ENCODE results near the gene TLE3. TPM values are rescaled to one million over a fixed set of nuclear protein-coding genes. Genes with fewer than 3 reads are reported as not detected.

The TLE3 gene
- total RNA-seq, 3 donors from 2014 or later, result 67.0 to 73.9 (median 73.4) TPM

DNA sequence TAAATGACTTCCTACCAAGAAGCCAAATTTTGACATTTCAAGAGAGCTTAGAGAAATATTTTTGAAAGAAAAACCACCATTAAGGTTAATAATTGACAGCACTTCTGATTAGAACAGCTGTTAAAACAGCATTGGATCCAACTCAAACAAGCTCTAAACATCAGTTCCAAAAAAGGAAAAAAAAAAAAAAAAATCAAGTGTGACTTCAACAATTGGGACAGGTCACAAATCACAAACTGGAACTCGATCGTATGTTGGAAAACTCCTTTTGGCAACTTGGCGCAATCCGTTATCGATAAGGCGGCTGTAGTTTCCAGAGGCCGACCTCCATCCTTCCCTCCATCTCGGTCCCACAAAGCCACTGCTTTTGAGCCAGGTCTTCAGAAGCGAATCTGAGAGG is 17.8 kb downstream of the TLE3 start:
- no peaks in the 10 kb centered on the region for H3K9me3 ChIP-seq
- H3K27ac ChIP-seq, result no peak overlapping the region
- H3K4me3 ChIP-seq, result no peak overlapping the region
- no peak for TF ChIP-seq POLR2A (IDR thresholded peaks at IDR 0.05)
- TF ChIP-seq POLR2AphosphoS5 (IDR thresholded peaks at IDR 0.05), result no peak
- TF ChIP-seq CTCF (IDR thresholded peaks at IDR 0.05), result no peak
- H3K27me3 ChIP-seq, result no peaks in the 10 kb centered on the region
- intact Hi-C loops (cut with DNase I; ENCODE audit: low total_unique reads), result no loop called here
- DNase-seq (ENCODE audit: low spot score in 2 of 2), result no peak
- H3K36me3 ChIP-seq, result peaks cover 5% of the 10 kb centered on the region
- H3K4me1 ChIP-seq, result no peaks in the 10 kb centered on the region

DNA sequence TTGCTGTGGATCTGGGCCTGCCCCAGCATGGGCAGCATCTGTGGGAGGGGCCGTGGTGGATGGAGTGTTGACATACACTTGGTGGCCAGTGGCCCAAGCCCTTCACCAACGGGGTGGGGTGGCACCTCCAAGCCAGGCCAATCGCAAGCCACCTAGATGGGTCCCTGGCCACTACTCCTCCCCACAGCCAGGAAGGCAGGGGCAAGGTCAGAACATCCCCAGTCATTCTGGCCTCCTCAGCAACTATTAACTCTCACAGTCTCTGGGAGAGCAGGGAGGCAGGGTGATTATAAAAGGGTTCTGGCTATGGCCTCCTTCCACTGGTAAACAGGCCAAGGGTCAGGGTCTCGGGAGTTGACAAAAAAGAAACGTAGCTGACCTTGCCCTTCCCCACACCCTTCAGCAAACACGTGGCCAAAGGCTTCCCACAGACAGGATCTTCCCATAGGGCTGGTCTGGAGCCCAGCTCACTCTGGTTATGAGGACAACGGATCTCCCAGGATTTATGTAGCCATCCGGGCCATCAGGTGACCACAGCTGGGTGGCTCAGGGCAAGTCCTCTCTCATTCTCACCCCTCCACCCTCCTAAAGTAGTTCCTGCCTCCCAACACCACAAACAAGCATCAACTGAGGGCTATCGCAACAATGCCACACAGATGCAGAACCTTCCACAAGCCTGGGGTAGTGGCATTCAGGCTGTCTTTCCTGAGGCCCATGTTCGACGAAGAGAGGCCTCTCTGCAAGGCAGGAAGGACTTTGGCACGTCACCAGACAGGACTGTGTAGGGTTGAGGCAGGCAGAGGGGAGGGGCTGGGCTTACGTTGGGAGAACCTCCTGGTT is 18.9 kb downstream of the TLE3 start:
- no peak for DNase-seq (ENCODE audit: low spot score in 2 of 2)
- Histone ChIP-seq H3K27ac (no peak overlapping the region), H3K36me3 (peaks cover 5% of the 10 kb centered on the region), H3K27me3 (no peaks in the 10 kb centered on the region), H3K4me3 (no peak overlapping the region), H3K9me3 (no peaks in the 10 kb centered on the region), H3K4me1 (no peaks in the 10 kb centered on the region)
- no peak for TF ChIP-seq POLR2AphosphoS5 (IDR thresholded peaks at IDR 0.05)
- intact Hi-C loops (cut with DNase I; ENCODE audit: low total_unique reads), result no loop called here

DNA sequence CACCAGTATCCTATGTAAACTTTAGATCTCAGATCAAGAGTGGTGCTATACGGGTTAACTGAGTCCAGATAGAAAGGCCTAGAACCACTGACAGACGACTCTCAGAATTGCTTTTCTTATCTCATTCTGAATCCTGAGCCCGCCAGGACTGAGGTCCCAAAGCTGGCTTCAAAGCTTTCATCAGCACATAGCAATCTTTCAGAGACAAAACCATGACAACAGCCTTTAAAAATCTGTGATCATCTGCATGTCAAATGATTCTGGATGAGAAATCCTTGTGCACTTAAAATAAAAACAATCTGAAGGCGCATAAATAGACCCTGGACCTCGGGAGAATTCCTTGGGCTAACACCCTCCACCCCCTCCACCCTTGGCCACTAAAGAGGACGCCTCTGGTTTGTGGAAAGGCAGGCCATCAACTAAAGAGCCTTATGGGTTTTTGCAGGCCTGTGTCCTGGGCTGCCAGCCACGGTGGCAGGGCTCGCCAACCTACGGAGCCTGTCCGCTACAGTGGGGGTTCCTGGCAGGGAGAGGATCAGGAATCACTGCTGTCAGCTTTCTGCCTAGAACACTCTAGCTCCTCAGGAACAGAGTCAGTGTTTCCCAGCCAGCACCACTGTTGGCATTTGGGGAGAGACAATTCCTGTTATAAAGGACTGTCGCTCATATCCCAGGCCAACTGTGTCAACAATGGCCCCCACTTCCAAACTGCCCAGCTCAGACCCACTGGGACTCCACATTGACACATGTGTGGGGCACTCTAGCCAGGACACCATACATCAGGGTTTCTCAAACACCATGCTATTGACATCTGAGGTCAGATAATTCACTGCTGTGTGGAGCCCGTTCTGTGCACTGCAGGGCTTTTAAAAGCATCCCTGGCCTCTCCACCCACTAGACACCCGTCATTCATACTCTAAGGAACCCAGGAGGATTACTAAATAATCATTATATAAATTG is 20.2 kb downstream of the TLE3 start:
- no peak for TF ChIP-seq CTCF (IDR thresholded peaks at IDR 0.05)
- no peak for TF ChIP-seq POLR2AphosphoS5 (IDR thresholded peaks at IDR 0.05)
- no peak for TF ChIP-seq POLR2A (IDR thresholded peaks at IDR 0.05)
- H3K27ac ChIP-seq, result no peak overlapping the region

DNA sequence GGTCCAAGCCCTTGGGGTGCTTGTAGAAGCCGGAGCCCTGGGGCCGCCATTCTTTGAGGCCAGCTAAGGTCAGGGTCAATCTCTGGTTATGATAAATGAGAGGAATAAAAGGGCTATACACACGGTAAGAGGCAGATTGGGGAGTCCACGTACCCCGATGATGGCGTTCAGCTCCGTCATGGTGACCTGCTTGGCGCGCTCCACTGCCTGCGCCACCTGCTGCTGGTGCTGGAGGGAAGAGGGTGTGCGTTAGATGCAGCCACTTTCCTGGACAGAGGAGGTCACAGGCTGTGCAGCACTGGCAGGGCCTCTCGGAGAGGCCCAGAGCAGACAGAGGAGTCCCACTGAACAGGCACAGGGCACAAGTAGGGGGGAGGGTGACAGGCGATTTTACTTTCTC is 23.3 kb downstream of the TLE3 start:
- Histone ChIP-seq H3K27me3 (no peaks in the 10 kb centered on the region), H3K36me3 (peaks cover under 1% of the 10 kb centered on the region), H3K27ac (no peak overlapping the region), H3K4me1 (no peaks in the 10 kb centered on the region), H3K4me3 (no peak overlapping the region), H3K9me3 (no peaks in the 10 kb centered on the region)
- no peak for DNase-seq (ENCODE audit: low spot score in 2 of 2)
- intact Hi-C loops (cut with DNase I; ENCODE audit: low total_unique reads), result no loop called here
- TF ChIP-seq POLR2A (IDR thresholded peaks at IDR 0.05) (no peak), CTCF (IDR thresholded peaks at IDR 0.05) (no peak), POLR2AphosphoS5 (IDR thresholded peaks at IDR 0.05) (no peak)

More for the DNA sequence above, 20.2 kb downstream of the TLE3 start:
- Histone ChIP-seq H3K4me1 (no peaks in the 10 kb centered on the region), H3K9me3 (no peaks in the 10 kb centered on the region), H3K27me3 (no peaks in the 10 kb centered on the region), H3K36me3 (peaks cover 5% of the 10 kb centered on the region), H3K4me3 (no peak overlapping the region)
- no peak for DNase-seq (ENCODE audit: low spot score in 2 of 2)
- intact Hi-C loops (cut with DNase I; ENCODE audit: low total_unique reads), result no loop called here

DNA sequence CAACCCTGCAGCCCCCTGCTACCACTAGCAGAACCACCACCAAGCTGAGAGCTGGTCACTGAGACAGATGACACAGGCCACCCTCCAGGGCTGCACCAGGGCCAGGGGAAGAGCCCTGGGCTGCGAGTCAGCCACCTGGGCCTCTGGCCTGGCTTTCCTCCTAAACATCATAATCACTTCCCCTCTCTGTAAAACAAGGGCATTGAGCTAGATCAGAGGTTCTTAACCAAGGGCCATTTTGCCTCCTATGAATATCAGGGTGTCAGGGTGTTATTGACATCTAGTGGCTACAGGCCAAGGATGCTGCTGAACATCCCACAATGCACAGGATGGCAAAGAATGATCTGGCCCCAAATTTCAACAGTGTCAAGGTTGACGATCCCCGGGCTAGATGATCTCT is 25.2 kb downstream of the TLE3 start:
- Histone ChIP-seq H3K4me3 (no peak overlapping the region), H3K36me3 (peaks cover 5% of the 10 kb centered on the region), H3K9me3 (no peaks in the 10 kb centered on the region), H3K4me1 (no peaks in the 10 kb centered on the region), H3K27ac (no peak overlapping the region), H3K27me3 (no peaks in the 10 kb centered on the region)
- DNase-seq (ENCODE audit: low spot score in 2 of 2), result no peak
- intact Hi-C loops (cut with DNase I; ENCODE audit: low total_unique reads), result no loop called here
- TF ChIP-seq CTCF (IDR thresholded peaks at IDR 0.05) (no peak), POLR2AphosphoS5 (IDR thresholded peaks at IDR 0.05) (no peak), POLR2A (IDR thresholded peaks at IDR 0.05) (no peak)
